Endothelial cell of umbilical vein (primary cell): Measurements from ENCODE around the gene RASAL1. TPM values are rescaled to one million over a fixed set of nuclear protein-coding genes. Genes with fewer than 3 reads are reported as not detected.

Experiments
- BruUV-seq: library from RNA; stranded (reverse); fragments of 400-500 nt; replicated peaks from 2 replicates; lab custom pipeline; 2021; lab: Mats Ljungman, UMichigan
- CTCF ChIA-PET: fragments of 300-600, 350-600 bp; sonication (Branson Sonifier 250); formaldehyde crosslinking; loops from one replicate; lab custom pipeline; 2021; ENCODE audit warnings: antibody characterized with exemption, inconsistent platforms; lab: Charles Lee
- POLR2A ChIA-PET: fragments of 300-600, 350-600 bp; sonication (Branson Sonifier 250); formaldehyde crosslinking; loops from one replicate; lab custom pipeline; 2021; ENCODE audit warnings: antibody characterized with exemption, inconsistent platforms; lab: Charles Lee
- DNase-seq: peaks from one replicate; pipeline ENCODE4 v3.0.0-alpha.2; 2011; ENCODE audit warnings: low read depth, low spot score
- FAIRE-seq: peaks from 2 replicates; lab custom pipeline; 2011; peaks lifted over from hg19 to GRCh38; lab: Jason Lieb, UNC
- H2AFZ ChIP-seq: 2 replicates; pipeline ENCODE4 v1.6.0; 2012; ENCODE audit warnings: low read depth, low read length, control low read depth, inconsistent platforms
- H3K27ac ChIP-seq: 2 replicates; pipeline ENCODE4 v1.5.1; 2011; ENCODE audit warnings: low read depth, mild to moderate bottlenecking, control low read depth, low read length, moderate library complexity; ENCODE audit not compliant: insufficient read depth
- H3K27me3 ChIP-seq, 2 experiments: 2 replicates each; pipeline versions ENCODE4 v1.6.0 to v1.6.1; 2011; ENCODE audit warnings: low read length in 2 of 2, mixed read lengths in 1 of 2; ENCODE audit not compliant: control insufficient read depth in 2 of 2, insufficient read depth in 2 of 2
- H3K36me3 ChIP-seq, 2 experiments: 2 replicates in 1 of 2; 3 replicates in 1 of 2; pipeline ENCODE4 v1.5.1; 2011; ENCODE audit warnings: low read length in 2 of 2, mild to moderate bottlenecking in 1 of 2, moderate library complexity in 1 of 2; ENCODE audit not compliant: control insufficient read depth in 2 of 2, insufficient read depth in 2 of 2; ENCODE audit errors: extremely low read depth in 1 of 2
- H3K4me1 ChIP-seq: 3 replicates; pipeline ENCODE4 v1.5.1; 2011; ENCODE audit warnings: mild to moderate bottlenecking, low read length; ENCODE audit not compliant: control insufficient read depth, insufficient read depth; ENCODE audit errors: extremely low read depth
- H3K4me2 ChIP-seq: 2 replicates; pipeline ENCODE4 v1.6.1; 2011; ENCODE audit warnings: low read length, control low read depth, mixed read lengths; ENCODE audit not compliant: insufficient read depth
- H3K4me3 ChIP-seq, 3 experiments: fragments of 200-600 bp in 1 of 3; sonication (generic), shearing (Covaris generic) in 1 of 3; replicated peaks in 1 of 3; 2 replicates each; pipeline ENCODE4 v1.5.1; 2011 to 2016; ENCODE audit warnings: control low read depth in 3 of 3, low read length in 3 of 3, mild to moderate bottlenecking in 2 of 3, inconsistent platforms in 1 of 3, low read depth in 1 of 3, moderate library complexity in 1 of 3; ENCODE audit not compliant: insufficient read depth in 1 of 3
- H3K79me2 ChIP-seq: 2 replicates; pipeline ENCODE4 v1.6.0; 2012; ENCODE audit warnings: low read length, inconsistent platforms; ENCODE audit not compliant: control insufficient read depth, insufficient read depth
- H3K9ac ChIP-seq: replicated peaks from 2 replicates; pipeline ENCODE3; 2011; ENCODE audit warnings: low read length, control low read depth; ENCODE audit not compliant: insufficient read depth; ENCODE audit errors: extremely low read depth
- H3K9me1 ChIP-seq: replicated peaks from 3 replicates; pipeline ENCODE4 v1.6.0; 2011; ENCODE audit warnings: mild to moderate bottlenecking, low read length; ENCODE audit not compliant: control insufficient read depth, insufficient read depth; ENCODE audit errors: extremely low read depth
- H3K9me3 ChIP-seq: replicated peaks from 2 replicates; pipeline ENCODE4 v1.5.1; 2012; ENCODE audit warnings: low read length, inconsistent platforms; ENCODE audit not compliant: control insufficient read depth, insufficient read depth
- H4K20me1 ChIP-seq: replicated peaks from 2 replicates; pipeline ENCODE3; 2011; ENCODE audit warnings: mild to moderate bottlenecking, low read length; ENCODE audit not compliant: control insufficient read depth, insufficient read depth; ENCODE audit errors: extremely low read depth
- EZH2 ChIP-seq: IDR thresholded peaks from 2 replicates; pipeline ENCODE4 v1.6.1; 2012; ENCODE audit warnings: borderline replicate concordance, low read depth, mild to moderate bottlenecking, moderate library complexity, low read length, inconsistent platforms; ENCODE audit not compliant: severe bottlenecking
- FOS ChIP-seq: IDR thresholded peaks from 2 replicates; pipeline ENCODE4 v1.6.1; 2011; ENCODE audit warnings: mild to moderate bottlenecking, low read length, moderate library complexity, borderline replicate concordance; ENCODE audit not compliant: insufficient read depth
- GATA2 ChIP-seq: IDR thresholded peaks from 2 replicates; pipeline ENCODE4 v1.7.0; 2011; ENCODE audit warnings: low read depth, mild to moderate bottlenecking, moderate library complexity, mixed read lengths, low read length; ENCODE audit not compliant: insufficient read length, insufficient read depth
- JUN ChIP-seq: IDR thresholded peaks from 2 replicates; pipeline ENCODE4 v1.6.1; 2011; ENCODE audit warnings: borderline replicate concordance, low read depth; ENCODE audit not compliant: insufficient read length, insufficient read depth
- MAX ChIP-seq: IDR thresholded peaks from 2 replicates; pipeline ENCODE4 v1.6.1; 2011; ENCODE audit not compliant: insufficient read depth, insufficient read length
- MYC ChIP-seq: IDR thresholded peaks from one replicate; pipeline ENCODE4 v1.6.1; 2011; ENCODE audit warnings: mild to moderate bottlenecking, low read depth, low read length
- POLR2A ChIP-seq: IDR thresholded peaks from 2 replicates; pipeline ENCODE4 v1.6.1; 2012; ENCODE audit warnings: low read depth, mild to moderate bottlenecking, control low read depth, low read length
- POLR2AphosphoS5 ChIP-seq: IDR thresholded peaks from 2 replicates; pipeline ENCODE4 v1.6.1; 2012; ENCODE audit warnings: low read depth, mild to moderate bottlenecking, control low read depth, low read length, moderate library complexity; ENCODE audit not compliant: insufficient read depth
- dilution Hi-C: fragments of 300-500 bp; cut with MboI; formaldehyde crosslinking; loops from one replicate; pipeline ENCODE4 v1.15.0; 2019; ENCODE audit warnings: low sequenced_read_pairs; ENCODE audit not compliant: extremely low pct_ligation_motif_present
- intact Hi-C: fragments of 100-400 bp; cut with micrococcal nuclease; formaldehyde crosslinking; loops from one replicate; pipeline ENCODE4 v1.10.0; 2022
- polyA plus RNA-seq, 4 experiments: library from polyadenylated mRNA; depleted of rRNA in 3 of 4; stranded (reverse) in 3 of 4; unstranded in 1 of 4; fragments of >200 nt; gene quantifications; 2 replicates each; pipeline versions ENCODE4 v1.2.1 to v1.2.3, GENCODE V29; 2011 to 2012; ENCODE audit warnings: missing spikeins in 1 of 4
- total RNA-seq: library from RNA; stranded (reverse); gene quantifications from 2 replicates; pipeline ENCODE4 v1.2.3, GENCODE V29; 2021
- TF ChIP-seq, protein P1 (sequence below), 2 donors: IDR thresholded peaks; 1 replicate in 1 of 2; 2 replicates in 1 of 2; pipeline ENCODE4 v1.5.1; 2011; ENCODE audit warnings: low read length in 2 of 2, mild to moderate bottlenecking in 2 of 2, moderate library complexity in 2 of 2, control low read depth in 1 of 2, inconsistent platforms in 1 of 2, low read depth in 1 of 2; ENCODE audit not compliant: insufficient read depth in 1 of 2; ENCODE audit errors: extremely low read depth in 1 of 2

RASAL1 gene
- total and polyA plus RNA-seq, 2 donors (not counting 3 experiments of a cell fraction or from before 2014, with no cell fraction given), result not detected

- H3K79me2 ChIP-seq, result no peaks in the 10 kb centered on the region
- H3K9me3 ChIP-seq, result no peaks in the 10 kb centered on the region
- peaks cover 7 to 29% of the 10 kb centered on the region in 2 experiments for H3K36me3 ChIP-seq
- DNase-seq, result no peak
- no peak overlapping the region for H3K9ac ChIP-seq
- H4K20me1 ChIP-seq, result no peaks in the 10 kb centered on the region
- no TSS peak for BruUV-seq
- TF ChIP-seq POLR2A (no peak), JUN (no peak), POLR2AphosphoS5 (no peak), EZH2 (no peak), FOS (no peak), MYC (no peak), MAX (no peak), GATA2 (no peak)
- TF ChIP-seq, protein P1, sequence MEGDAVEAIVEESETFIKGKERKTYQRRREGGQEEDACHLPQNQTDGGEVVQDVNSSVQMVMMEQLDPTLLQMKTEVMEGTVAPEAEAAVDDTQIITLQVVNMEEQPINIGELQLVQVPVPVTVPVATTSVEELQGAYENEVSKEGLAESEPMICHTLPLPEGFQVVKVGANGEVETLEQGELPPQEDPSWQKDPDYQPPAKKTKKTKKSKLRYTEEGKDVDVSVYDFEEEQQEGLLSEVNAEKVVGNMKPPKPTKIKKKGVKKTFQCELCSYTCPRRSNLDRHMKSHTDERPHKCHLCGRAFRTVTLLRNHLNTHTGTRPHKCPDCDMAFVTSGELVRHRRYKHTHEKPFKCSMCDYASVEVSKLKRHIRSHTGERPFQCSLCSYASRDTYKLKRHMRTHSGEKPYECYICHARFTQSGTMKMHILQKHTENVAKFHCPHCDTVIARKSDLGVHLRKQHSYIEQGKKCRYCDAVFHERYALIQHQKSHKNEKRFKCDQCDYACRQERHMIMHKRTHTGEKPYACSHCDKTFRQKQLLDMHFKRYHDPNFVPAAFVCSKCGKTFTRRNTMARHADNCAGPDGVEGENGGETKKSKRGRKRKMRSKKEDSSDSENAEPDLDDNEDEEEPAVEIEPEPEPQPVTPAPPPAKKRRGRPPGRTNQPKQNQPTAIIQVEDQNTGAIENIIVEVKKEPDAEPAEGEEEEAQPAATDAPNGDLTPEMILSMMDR (IDR thresholded peaks at IDR 0.05; ENCODE audit: extremely low read depth in 1 of 2, insufficient read depth in 1 of 2, low read depth in 1 of 2, low read length in 2 of 2), result no peak
- no peak overlapping the region for H2AFZ ChIP-seq
- peaks cover 8 to 13% of the 10 kb centered on the region in 2 experiments for H3K27me3 ChIP-seq
- H3K9me1 ChIP-seq, result no peaks in the 10 kb centered on the region
- no peak for FAIRE-seq
- no peaks in the 10 kb centered on the region for H3K4me1 ChIP-seq
- dilution Hi-C loops (no loop called here), intact Hi-C loops (no loop called here)
- H3K27ac ChIP-seq, result no peak overlapping the region
- CTCF ChIA-PET, result interaction anchor here (2.1 kb wide), 1 partner anchor 164 kb away, joined by 6 read pairs; no protein-coding TSS in a partner anchor
- no peak overlapping the region for H3K4me3 ChIP-seq
- no peak overlapping the region for H3K4me2 ChIP-seq
- POLR2A ChIA-PET, result interaction anchor here (0.6 kb wide), 1 partner anchor 153 kb away, joined by 3 read pairs; no protein-coding TSS in a partner anchor
These were observed 21.8 kb upstream of the RASAL1 start for GRCh38 chr12:113157218-113157859.
